CMK (cell line): ENCODE results near the gene YPEL3.
A peak's percentile ranks its signal among the peaks of the same experiment; 100 is the strongest.
"Not testable (repeated sequence)": the region's sequence is repeated elsewhere in the genome, so short reads cannot be mapped to it uniquely, and the experiment has no call there.

ENCODE experiments used
- DNase-seq: peaks from one replicate; pipeline ENCODE4 v3.0.0-alpha.2; 2010; ENCODE audit warnings: low read depth

The YPEL3 gene, protein sequence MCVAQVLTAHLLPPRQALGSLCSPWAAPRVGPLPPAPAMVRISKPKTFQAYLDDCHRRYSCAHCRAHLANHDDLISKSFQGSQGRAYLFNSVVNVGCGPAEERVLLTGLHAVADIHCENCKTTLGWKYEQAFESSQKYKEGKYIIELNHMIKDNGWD

DNA sequence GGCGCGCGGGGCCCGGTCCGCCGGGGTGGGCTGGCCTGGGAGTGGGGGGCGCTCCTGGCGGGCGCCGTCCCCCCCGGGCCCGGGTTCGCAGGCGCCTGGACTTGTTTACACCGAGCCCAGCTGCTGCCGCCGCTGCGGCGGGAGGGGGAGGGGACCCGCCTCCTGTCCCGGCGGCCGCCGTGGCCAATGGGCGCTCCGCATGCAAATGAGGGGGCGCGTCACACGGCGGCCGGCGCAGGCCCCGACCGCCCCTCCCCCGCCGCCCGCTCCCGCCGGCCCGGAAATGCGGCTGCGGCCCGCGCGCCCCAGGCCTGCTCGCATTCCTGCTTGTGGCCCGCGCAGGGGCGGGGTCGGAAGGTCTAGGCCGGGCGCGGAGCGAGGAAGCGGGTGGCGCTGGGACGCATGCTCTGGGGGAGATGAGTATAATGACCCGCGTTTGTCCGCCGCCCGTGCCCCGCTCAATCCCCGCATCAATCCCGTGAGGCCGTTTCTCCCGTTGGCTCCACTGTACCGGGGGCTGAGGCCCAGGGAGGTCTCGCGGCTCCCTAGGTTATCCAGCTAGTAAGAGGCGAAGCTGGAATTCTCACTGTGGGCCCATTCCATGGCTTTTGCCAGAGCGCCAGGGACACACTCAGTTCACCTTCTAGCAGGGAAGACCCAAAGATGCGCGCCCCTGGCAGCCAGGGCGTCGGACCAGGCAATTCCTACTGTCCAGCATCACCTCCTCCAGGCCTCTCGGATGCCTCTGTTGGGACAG, at the start of gene YPEL3:
Gene YPEL3 (minus strand): TSS at position 109 of the 757 bp plus-strand sequence. CDS start 731 bp downstream, outside the sequence.
- DNase-seq: peak; percentile 81

DNA sequence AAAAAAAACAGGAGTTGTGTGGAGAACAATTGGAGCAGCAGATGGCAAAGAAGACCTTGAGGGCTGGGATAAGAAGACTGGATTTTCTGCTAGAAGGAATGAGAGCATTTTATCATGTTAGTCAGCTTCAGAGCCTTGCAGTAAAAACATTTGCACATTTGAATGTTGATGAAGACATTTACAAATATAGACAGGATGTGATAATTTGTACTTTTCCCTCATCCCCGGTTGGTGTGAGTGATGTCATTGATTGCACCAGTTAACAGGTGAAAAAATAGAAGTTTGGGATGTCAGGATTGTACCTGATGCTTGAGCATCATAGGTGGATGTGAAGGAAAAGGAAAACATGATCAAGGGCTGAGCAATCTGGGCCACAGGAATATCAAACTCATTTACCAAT, 49.6 kb upstream of the YPEL3 start:
- DNase-seq: no peak

GRCh38 chr16:30144917-30145316, 48.9 kb upstream of the YPEL3 start:
- DNase-seq: no peak

DNA sequence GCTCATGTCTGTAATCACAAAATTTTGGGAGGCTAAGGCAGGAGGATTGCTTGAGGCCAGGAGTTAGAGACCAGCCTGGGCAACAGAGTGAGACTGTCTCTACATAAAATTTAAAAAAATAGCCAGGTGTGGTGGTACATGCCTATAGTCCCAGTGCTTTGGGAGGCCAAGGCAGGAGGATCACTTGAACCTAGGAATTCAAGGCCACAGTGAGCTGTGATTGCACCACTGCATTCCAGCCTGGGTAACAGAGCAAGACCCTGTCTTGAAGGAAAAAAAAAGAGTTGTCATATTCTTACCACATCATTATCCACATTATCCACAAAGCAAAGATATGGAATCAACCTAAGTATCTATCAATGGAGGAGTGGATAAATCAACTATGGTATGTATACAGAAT, 48.0 kb upstream of the YPEL3 start:
- DNase-seq: no peak

GRCh38 chr16:30143347-30143702, 47.3 kb upstream of the YPEL3 start:
- no peak for DNase-seq

DNA sequence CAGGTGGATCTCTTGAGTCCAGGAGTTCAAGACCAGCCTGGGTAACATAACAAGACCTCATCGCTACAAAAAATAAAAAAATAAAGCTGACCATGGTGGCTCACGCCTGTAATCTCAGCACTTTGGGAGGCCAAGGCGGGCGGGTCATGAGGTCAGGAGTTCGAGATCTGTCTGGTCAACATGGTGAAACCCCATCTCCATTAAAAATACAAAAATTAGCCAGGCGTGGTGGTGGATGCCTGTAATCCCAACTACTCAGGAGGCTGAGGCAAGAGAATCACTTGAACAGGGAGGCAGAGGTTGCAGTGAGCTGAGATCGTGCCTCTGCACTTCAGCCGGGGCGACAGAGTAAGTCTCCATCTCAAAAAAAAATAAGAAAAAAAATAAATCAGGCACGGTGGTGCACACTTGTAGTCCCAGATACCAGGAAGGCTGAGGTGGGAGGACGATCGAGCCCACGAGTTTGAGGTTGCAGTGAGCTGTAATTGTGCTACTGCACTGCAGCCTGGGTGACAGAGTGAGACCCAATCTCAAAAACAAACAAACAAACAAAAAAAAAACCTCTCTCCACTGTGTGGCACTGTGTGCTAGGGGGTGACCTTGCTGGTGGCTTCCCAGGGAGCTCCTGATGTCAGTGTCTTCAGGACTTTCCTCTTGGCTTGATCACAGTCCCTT, 46.8 kb upstream of the YPEL3 start:
- no peak for DNase-seq

DNA sequence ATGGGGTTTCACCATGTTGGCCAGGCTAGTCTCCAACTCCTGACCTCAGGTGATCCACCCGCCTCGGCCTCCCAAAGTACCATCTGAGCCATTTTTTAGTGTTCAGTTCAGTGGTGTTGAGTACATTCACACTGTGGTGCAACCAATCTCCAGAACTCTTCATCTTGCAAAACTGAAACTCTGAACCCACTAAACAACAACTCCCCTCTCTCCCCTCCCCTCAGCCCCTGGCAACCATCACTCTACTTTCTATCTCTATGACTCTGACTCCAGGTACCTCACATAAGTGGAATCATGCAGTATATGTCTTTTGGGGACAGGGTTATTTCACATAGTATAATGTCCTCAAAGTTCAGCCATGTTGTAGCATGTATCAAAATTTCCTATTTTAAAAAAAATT, 45.7 kb upstream of the YPEL3 start:
- DNase-seq: no peak

- DNase-seq: no peak
Measured at GRCh38 chr16:30139583-30140481, 43.8 kb upstream of the YPEL3 start.

- DNase-seq: no peak
Measured at GRCh38 chr16:30137897-30138296, 41.9 kb upstream of the YPEL3 start.

- no peak for DNase-seq
Measured at GRCh38 chr16:30136971-30137605, 41.1 kb upstream of the YPEL3 start.

- no peak for DNase-seq
Measured at GRCh38 chr16:30132591-30132990, 36.6 kb upstream of the YPEL3 start.

GRCh38 chr16:30131869-30132475, 36.0 kb upstream of the YPEL3 start:
- no peak for DNase-seq

- no peak for DNase-seq
Measured at GRCh38 chr16:30127993-30128392, 32.0 kb upstream of the YPEL3 start.

DNA sequence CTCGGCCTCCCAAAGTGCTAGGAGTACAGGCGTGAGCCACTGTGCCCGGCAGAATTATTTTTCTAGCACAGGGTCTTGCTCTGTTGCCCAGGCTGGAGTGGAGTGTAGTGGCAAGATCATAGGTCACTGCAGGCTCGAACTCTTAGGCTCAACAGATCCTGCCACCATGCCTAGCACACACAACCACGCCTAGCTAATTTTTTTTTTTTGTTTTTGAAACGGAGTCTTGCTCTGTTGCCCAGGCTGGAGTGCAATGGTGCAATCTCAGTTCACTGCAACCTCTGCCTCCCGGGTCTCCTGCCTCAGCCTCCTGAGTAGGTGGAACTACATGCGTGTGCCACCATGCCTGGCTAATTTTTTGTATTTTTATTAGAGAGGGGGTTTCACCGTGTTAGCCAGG, 29.7 kb upstream of the YPEL3 start:
- DNase-seq: not testable (repeated sequence)

DNA sequence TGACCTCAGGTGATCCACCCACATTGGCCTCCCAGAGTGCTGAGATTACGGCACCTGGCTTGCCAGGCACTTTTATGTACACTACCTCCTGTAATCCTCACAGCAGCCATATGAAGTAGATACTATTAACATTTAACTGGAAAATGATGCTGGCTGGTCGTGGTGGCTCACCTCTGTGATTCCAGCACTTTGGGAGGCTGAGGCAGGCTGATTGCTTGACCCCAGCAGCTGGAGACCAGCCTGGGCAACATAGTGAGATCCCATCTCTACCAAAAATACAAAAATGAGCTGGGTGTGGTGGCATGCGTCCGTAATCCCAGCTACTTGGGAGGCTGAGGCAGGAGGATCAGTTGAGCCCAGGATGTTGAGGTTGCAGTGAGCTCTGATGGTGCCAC, 29.0 kb upstream of the YPEL3 start:
- DNase-seq: no peak

GRCh38 chr16:30122604-30123160, 26.7 kb upstream of the YPEL3 start:
- DNase-seq: no peak

DNA sequence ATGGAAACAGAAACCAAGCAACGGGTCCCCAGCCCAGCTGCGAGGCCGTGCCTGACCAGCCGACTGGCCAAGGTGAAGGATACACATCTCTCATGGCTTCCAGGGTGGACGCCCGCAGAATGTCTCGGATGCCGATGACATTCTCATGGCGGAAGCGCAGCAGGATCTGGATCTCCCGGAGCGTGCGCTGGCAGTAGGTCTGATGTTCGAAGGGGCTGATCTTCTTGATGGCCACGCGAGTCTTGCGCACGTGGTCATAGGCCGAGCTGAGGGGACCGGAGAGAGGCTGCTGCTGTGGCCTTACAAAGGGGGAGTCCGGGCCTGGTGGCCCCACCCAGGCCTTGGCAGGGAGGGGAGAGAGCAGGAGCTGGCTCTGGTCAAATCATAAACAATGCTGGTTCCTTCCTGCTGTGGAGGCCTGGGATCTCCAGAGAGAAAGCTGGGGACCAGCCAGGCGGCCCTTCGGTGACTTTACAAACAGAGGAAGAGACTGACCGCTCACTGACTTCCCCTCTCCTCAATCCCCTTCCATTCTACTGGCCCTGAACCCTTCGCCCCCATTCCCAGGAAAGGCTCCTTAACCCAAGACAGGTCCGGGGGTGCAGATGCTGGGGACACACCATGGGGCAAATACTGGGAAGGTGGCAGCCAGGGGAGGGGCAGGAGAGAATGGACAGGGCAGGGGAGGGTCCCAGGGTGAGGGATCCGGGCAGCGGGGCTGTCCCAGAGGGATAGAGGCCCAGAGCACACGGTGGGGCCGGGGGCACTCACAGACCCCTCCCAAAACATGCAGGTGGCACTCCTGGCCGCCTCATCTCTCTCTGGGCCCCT, 25.9 kb upstream of the YPEL3 start:
- no peak for DNase-seq

DNA sequence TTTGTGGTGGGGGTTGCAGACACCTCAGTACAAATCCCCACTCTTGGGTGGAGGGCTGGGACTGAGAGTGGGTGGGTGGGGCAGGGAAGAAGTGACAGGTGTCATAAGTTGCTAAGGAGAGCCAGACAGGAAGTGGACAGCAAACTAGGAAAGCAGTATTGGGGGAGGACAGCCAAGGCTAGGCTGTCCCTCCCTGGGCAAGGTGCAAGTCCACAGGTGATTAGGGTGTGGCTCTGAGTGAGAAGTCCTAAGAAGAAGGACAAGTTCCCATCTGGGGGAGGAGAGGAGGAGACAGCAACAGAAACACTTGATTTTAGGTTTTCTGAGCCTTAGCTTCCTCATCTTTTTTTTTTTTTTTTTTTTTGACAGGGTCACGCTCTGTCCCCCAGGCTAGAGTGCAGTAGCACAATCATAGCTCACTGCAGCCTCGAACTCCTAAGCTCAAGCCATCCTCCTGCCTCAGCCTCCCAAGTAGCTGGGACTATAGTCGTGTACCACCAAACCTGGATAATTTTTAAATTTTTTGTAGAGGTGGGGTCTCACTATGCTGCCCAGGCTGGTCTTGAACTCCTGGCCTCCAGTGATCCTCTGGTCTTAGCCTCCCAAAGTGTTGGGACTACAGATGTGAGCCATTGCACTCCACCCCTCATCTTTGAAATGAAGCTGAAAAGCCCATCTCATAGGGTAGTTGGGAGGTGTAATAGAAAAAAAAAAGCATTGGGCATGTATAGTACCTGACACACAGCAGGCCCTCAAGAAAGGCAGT, 24.5 kb upstream of the YPEL3 start:
- no peak for DNase-seq

DNA sequence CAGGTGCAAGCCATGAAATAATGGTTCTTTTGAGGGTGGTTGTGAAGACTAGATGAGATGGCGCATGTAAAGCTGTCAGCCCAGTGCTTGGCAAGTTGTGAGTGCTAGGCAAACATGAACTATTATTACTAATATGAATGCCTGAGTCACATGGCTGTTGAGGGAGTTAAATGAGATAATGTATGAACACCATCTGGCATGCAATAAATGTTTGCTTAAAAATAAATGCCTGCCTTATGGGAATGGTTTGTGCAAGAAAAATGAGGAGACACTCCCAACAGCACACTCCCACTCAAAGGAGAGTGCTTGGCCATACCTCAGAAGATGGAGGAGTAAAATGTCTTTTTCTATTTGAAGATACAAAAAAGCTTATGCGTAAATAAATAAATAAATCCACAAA, 23.4 kb upstream of the YPEL3 start:
- DNase-seq: no peak

DNA sequence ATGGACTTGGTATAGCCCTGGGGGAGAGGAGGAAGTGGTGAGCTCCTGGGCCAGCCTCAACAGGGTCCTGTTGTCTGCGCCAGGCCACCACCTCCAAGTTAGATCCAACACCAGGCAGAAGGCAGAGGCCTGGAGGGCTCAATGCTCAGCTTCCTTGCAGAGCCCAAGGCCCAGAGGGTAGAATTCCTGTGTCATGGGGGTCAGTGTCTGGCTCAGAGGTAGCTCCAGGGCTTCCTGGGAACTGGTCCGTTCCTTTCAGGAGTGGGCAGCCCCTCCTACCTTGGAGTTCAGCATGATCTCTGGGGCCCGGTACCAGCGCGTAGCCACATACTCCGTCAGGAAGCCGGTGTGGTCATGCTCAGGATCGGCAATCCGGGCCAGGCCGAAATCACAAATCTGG, 21.8 kb upstream of the YPEL3 start:
- DNase-seq: no peak
